K562 (cell line): ENCODE results near the gene RTCA. TPM values are rescaled to one million over a fixed set of nuclear protein-coding genes. Genes with fewer than 3 reads are reported as not detected.
"Not testable (repeated sequence)": the region's sequence is repeated elsewhere in the genome, so short reads cannot be mapped to it uniquely, and the experiment has no call there.

ENCODE experiments used
- ATAC-seq: fragments of 200-7000 bp; cut with Tn5 transposase; 3 replicates; pipeline ENCODE4 v1.9.1; 2020; ENCODE audit warnings: moderate library complexity
- BruUV-seq: library from RNA; stranded (reverse); fragments of 400-500 nt; replicated peaks from 2 replicates; lab custom pipeline; 2021; lab: Mats Ljungman, UMichigan
- CTCF ChIA-PET: fragments of 300-600 bp; formaldehyde crosslinking; extraction: SDS; loops from one replicate; lab custom pipeline; 2021; ENCODE audit warnings: low intra/inter-chr PET ratio; lab: Yijun Ruan, JAX
- POLR2A ChIA-PET: fragments of 300-600, 350-650 bp; sonication (Branson Sonifier 250); formaldehyde crosslinking; extraction: SDS; loops from one replicate; lab custom pipeline; 2021; ENCODE audit warnings: antibody characterized with exemption, inconsistent platforms; lab: Yijun Ruan, JAX
- DNase-seq, 4 experiments: peaks; one replicate each; pipeline versions ENCODE4 v3.0.0 to v3.0.0-alpha.2; 2011 to 2018; ENCODE audit warnings: low spot score in 3 of 4, mixed read lengths in 3 of 4; ENCODE audit errors: extremely low read depth in 1 of 4
- FAIRE-seq: peaks from 2 replicates; lab custom pipeline; 2011; peaks lifted over from hg19 to GRCh38; lab: Jason Lieb, UNC
- H2AFZ ChIP-seq: 2 replicates; pipeline ENCODE4 v1.6.0; 2011; ENCODE audit warnings: low read depth, low read length, control low read depth, inconsistent platforms
- H3K27ac ChIP-seq: fragments of 200-600 bp; 3 replicates; pipeline ENCODE4 v1.8.0; 2011; ENCODE audit warnings: low read depth, mild to moderate bottlenecking, control low read depth, inconsistent platforms, low read length, moderate library complexity, mixed read lengths; ENCODE audit errors: extremely low read depth
- H3K27me3 ChIP-seq, 2 experiments: fragments of 300-600 bp in 1 of 2; 2 replicates in 1 of 2; 3 replicates in 1 of 2; pipeline versions ENCODE4 v1.6.0 to v1.8.0; 2011; ENCODE audit warnings: inconsistent platforms in 2 of 2, low read length in 2 of 2, mild to moderate bottlenecking in 1 of 2, mixed read lengths in 1 of 2, moderate library complexity in 1 of 2; ENCODE audit not compliant: control insufficient read depth in 2 of 2, insufficient read depth in 2 of 2
- H3K36me3 ChIP-seq: fragments of 300-600 bp; 3 replicates; pipeline ENCODE4 v1.8.0; 2011; ENCODE audit warnings: mild to moderate bottlenecking, low read length, inconsistent platforms; ENCODE audit not compliant: control insufficient read depth, insufficient read depth
- H3K4me1 ChIP-seq, 2 experiments: fragments of 200-600 bp in 1 of 2; replicated peaks in 1 of 2; 2 replicates in 1 of 2; 3 replicates in 1 of 2; pipeline versions ENCODE4 v1.5.1 to v1.8.0; 2011; ENCODE audit warnings: inconsistent platforms in 2 of 2, low read length in 2 of 2, mild to moderate bottlenecking in 1 of 2, mixed read lengths in 1 of 2, moderate library complexity in 1 of 2; ENCODE audit not compliant: control insufficient read depth in 2 of 2, insufficient read depth in 2 of 2
- H3K4me2 ChIP-seq: 2 replicates; pipeline ENCODE4 v1.6.1; 2011; ENCODE audit warnings: low read length, control low read depth, inconsistent platforms, mixed read lengths; ENCODE audit not compliant: insufficient read depth
- H3K4me3 ChIP-seq: fragments of 200-600 bp; sonication (generic), shearing (Covaris generic); 2 replicates; pipeline ENCODE4 v1.5.1; 2016; ENCODE audit warnings: control low read depth, inconsistent platforms
- H3K79me2 ChIP-seq: fragments of 200-600 bp; 3 replicates; pipeline ENCODE4 v1.8.0; 2011; ENCODE audit warnings: low read length, inconsistent platforms; ENCODE audit not compliant: control insufficient read depth, insufficient read depth
- H3K9ac ChIP-seq, 2 experiments: 2 replicates each; pipeline versions ENCODE4 v1.6.0 to v1.6.1; 2011; ENCODE audit warnings: low read depth in 2 of 2, low read length in 2 of 2, control low read depth in 1 of 2, inconsistent platforms in 1 of 2, mild to moderate bottlenecking in 1 of 2, mixed read lengths in 1 of 2; ENCODE audit not compliant: insufficient read depth in 1 of 2
- H3K9me1 ChIP-seq: one replicate; pipeline ENCODE4 v1.6.0; 2011; ENCODE audit warnings: inconsistent platforms, mild to moderate bottlenecking, low read length, moderate library complexity; ENCODE audit not compliant: control insufficient read depth, insufficient read depth
- H3K9me3 ChIP-seq: replicated peaks from 2 replicates; pipeline ENCODE4 v1.5.1; 2011; ENCODE audit warnings: low read depth, low read length, inconsistent platforms; ENCODE audit not compliant: control insufficient read depth, insufficient read depth
- H4K20me1 ChIP-seq: replicated peaks from 2 replicates; pipeline ENCODE4 v1.6.1; 2011; ENCODE audit warnings: low read length, inconsistent platforms, mixed read lengths; ENCODE audit not compliant: control insufficient read depth, insufficient read depth
- ARNT ChIP-seq, 2 experiments: fragments of 450-650 bp; IDR thresholded peaks; 2 replicates each; pipeline ENCODE4 v1.6.1; 2016; ENCODE audit warnings: mild to moderate bottlenecking in 1 of 2
- BCOR ChIP-seq: fragments of 450-650 bp; IDR thresholded peaks from 2 replicates; pipeline ENCODE4 v1.6.1; 2016
- CCNT2 ChIP-seq: IDR thresholded peaks from 2 replicates; pipeline ENCODE4 v1.6.1; 2011; ENCODE audit warnings: borderline replicate concordance, low read depth, mild to moderate bottlenecking, moderate library complexity, mixed read lengths, low read length; ENCODE audit not compliant: insufficient read length; ENCODE audit errors: extremely low read depth
- KDM1A ChIP-seq, 2 experiments: fragments of 450-650 bp; IDR thresholded peaks; 2 replicates each; pipeline ENCODE4 v1.6.1; 2016; ENCODE audit warnings: mild to moderate bottlenecking in 2 of 2
- KLF16 ChIP-seq: IDR thresholded peaks from 2 replicates; pipeline ENCODE4 v1.6.1; 2016; ENCODE audit warnings: antibody characterized with exemption
- LCOR ChIP-seq: sonication (generic); formaldehyde crosslinking; IDR thresholded peaks from 2 replicates; pipeline ENCODE4 v1.8.0; 2022; ENCODE audit warnings: mild to moderate bottlenecking, missing genetic modification reagents
- MTA1 ChIP-seq: fragments of 450-650 bp; IDR thresholded peaks from 2 replicates; pipeline ENCODE4 v1.6.1; 2017; ENCODE audit warnings: borderline replicate concordance
- PHF8 ChIP-seq: fragments of 200-600 bp; sonication (generic); IDR thresholded peaks from 2 replicates; pipeline ENCODE4 v1.6.1; 2012; ENCODE audit warnings: mixed run types, mild to moderate bottlenecking, inconsistent platforms, low read length, moderate library complexity, borderline replicate concordance
- RB1 ChIP-seq: fragments of 450-650 bp; IDR thresholded peaks from 2 replicates; pipeline ENCODE4 v1.6.1; 2017; ENCODE audit warnings: low read depth, mild to moderate bottlenecking
- SREBF1 ChIP-seq: fragments of 150-350 bp; IDR thresholded peaks from 2 replicates; pipeline ENCODE4 v1.6.1; 2014; ENCODE audit warnings: antibody characterized with exemption, low read depth, low read length, borderline replicate concordance
- STAT5A ChIP-seq: IDR thresholded peaks from 2 replicates; pipeline ENCODE4 v1.6.1; 2012; ENCODE audit warnings: low read length, inconsistent platforms, borderline replicate concordance
- ZC3H8 ChIP-seq: fragments of 450-650 bp; IDR thresholded peaks from 2 replicates; pipeline ENCODE4 v1.6.1; 2017
- ZNF146 ChIP-seq: IDR thresholded peaks from one replicate; pipeline ENCODE4 v1.6.1; 2018; ENCODE audit warnings: missing compliant biosample characterization; ENCODE audit not compliant: unreplicated experiment
- ZNF184 ChIP-seq: sonication (generic); formaldehyde crosslinking; IDR thresholded peaks from 2 replicates; pipeline ENCODE4 v1.5.0; 2020; ENCODE audit warnings: missing genetic modification reagents
- ZNF239 ChIP-seq: fragments of 250-450 bp; sonication (Bioruptor Pico); IDR thresholded peaks from 2 replicates; pipeline ENCODE4 v1.4.0; 2020; ENCODE audit warnings: mild to moderate bottlenecking
- ZNF780A ChIP-seq: fragments of 250-450 bp; sonication (Bioruptor Pico); IDR thresholded peaks from 2 replicates; pipeline ENCODE4 v1.5.0; 2021; ENCODE audit warnings: mild to moderate bottlenecking
- WGBS: fragments of 100-300 bp; shearing (Covaris generic); methylation state at CpG from one replicate; pipeline ENCODE4 v1.1.6; 2016; ENCODE audit warnings: low coverage, mixed read lengths; ENCODE audit not compliant: insufficient coverage; ENCODE audit errors: missing lambda C conversion rate; 5-methylcytosine and 5-hydroxymethylcytosine counted together
- in situ Hi-C: fragments of 300-500 bp; cut with MboI; formaldehyde crosslinking; loops from 4 replicates; pipeline ENCODE4 v1.15.0; 2018; ENCODE audit warnings: inconsistent platforms, mixed read lengths
- intact Hi-C: fragments of 100-400 bp; cut with micrococcal nuclease; formaldehyde crosslinking; loops from 2 replicates; pipeline ENCODE4 v1.14.2; 2022
- polyA plus RNA-seq, 8 experiments: library from polyadenylated mRNA; depleted of rRNA in 4 of 8; stranded (reverse) in 5 of 8; unstranded in 3 of 8; fragments of >200 nt; fragmentation: Nextera tagmentation in 2 of 8; fragmentation: Illumina TruSeq in 1 of 8; extraction: Ambion mirVana in 2 of 8; extraction: Trizol in 1 of 8; gene quantifications; 2 replicates each; pipeline versions ENCODE4 v1.2.1 to v1.2.3, GENCODE V29; 2011 to 2014; ENCODE audit warnings: inconsistent platforms in 1 of 8, missing spikeins in 1 of 8
- total RNA-seq, 7 experiments: library from RNA; depleted of rRNA in 6 of 7; stranded (reverse); fragments of >200 nt in 6 of 7; fragmentation: Illumina TruSeq in 2 of 7; extraction: Trizol in 2 of 7; gene quantifications; 2 replicates each; pipeline versions ENCODE4 v1.2.1 to v1.2.3, GENCODE V29; 2011 to 2021; ENCODE audit warnings: low replicate concordance in 1 of 7
- TF ChIP-seq, protein P1 (sequence below): fragments of 150-350 bp; conservative IDR thresholded peaks from 2 replicates; pipeline ENCODE4 v1.6.1; 2014; ENCODE audit warnings: low read length

Gene RTCA
- total and polyA plus RNA-seq, 9 of the 15 experiments (the other 6 are each of a cell fraction or from before 2014, with no cell fraction given), result 11.6 to 57.2 (median 43.2) TPM

DNA sequence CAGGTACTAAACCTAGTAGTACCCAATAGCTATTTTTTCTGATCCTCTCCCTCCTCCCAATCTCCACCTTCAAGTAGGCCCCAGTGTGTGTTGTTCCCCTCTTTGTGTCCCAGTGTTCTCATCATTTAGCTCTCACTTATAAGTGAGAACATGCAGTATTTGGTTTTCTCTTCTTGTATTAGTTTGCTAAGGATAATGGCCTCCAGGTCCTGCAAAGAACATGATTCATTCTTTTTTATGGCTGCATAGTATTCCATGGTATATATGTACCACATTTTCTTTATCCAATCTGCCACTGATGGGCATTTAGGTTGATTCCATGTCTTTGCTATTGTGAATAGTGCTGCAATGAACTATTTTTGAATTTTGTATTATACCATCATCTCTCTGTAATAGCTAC, 31.0 kb downstream of the RTCA start:
- H3K4me3 ChIP-seq, intact Hi-C loops, H3K9ac ChIP-seq, H3K27me3 ChIP-seq, in situ Hi-C loops, H2AFZ ChIP-seq, H3K9me3 ChIP-seq, H3K27ac ChIP-seq, H4K20me1 ChIP-seq, H3K4me1 ChIP-seq, BruUV-seq, H3K79me2 ChIP-seq, ATAC-seq, H3K9me1 ChIP-seq, FAIRE-seq, DNase-seq, CTCF ChIA-PET, H3K4me2 ChIP-seq: not testable (repeated sequence)
- POLR2A ChIA-PET, result interaction anchor here (0.7 to 2.2 kb wide), 3 partner anchors 10 to 341 kb away, joined by 3 to 5 read pairs (median 4); no protein-coding TSS in a partner anchor
- TF ChIP-seq BCOR (peak; percentile 44; the same call in 1 of the 2 replicates), ZNF146 (peak; percentile 95), KDM1A (IDR thresholded peaks at IDR 0.05) (peak in 1 of 2 experiments; percentile 38; a peak in 1 of 4 replicates)
- H3K36me3 ChIP-seq, result peaks cover 15% of the 10 kb centered on the region; the same call in 2 of the 3 replicates

DNA sequence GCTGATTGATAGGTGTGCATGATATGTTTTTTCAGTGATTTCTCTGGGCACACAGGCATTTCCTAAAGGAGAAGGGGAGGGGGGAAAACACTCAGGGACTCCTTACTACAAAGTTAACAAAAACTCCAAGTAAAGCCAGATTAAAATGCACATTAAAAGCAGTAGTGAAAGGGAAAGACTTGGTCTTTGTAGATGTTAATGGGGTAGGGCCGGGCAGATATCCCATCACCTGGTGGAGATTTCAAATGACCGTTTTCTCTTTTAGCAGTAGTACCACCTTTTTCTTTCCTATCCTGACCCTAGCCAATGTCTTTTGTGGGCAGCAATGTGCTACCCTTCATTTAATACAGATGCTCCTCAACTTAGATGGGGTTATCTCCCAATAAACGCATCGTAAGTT, 32.5 kb downstream of the RTCA start:
- intact Hi-C loops (no loop called here), in situ Hi-C loops (no loop called here)
- Histone ChIP-seq H3K27ac (no peak overlapping the region), H3K4me3 (no peak overlapping the region), H3K9me1 (no peaks in the 10 kb centered on the region), H3K9me3 (no peaks in the 10 kb centered on the region), H3K36me3 (0 out of 3 replicates have a peak, but pooled peaks cover 2% of the 10 kb centered on the region), H3K27me3 (no peaks in the 10 kb centered on the region), H3K4me2 (no peak overlapping the region), H4K20me1 (no peaks in the 10 kb centered on the region), H3K9ac (no peak overlapping the region), H2AFZ (no peak overlapping the region), H3K79me2 (no peaks in the 10 kb centered on the region), H3K4me1 (no peaks in the 10 kb centered on the region; a peak in 1 of 5 replicates)
- FAIRE-seq (no peak), ATAC-seq (no peak), DNase-seq (no peak)
- CTCF ChIA-PET, result no interaction called here
- POLR2A ChIA-PET, result interaction anchor here (0.6 to 2.5 kb wide), 7 partner anchors 9 to 139 kb away, joined by 3 to 10 read pairs (median 3); partner anchors contain the start of gene DBT
- no TSS peak for BruUV-seq
- WGBS, result 87% methylated on average over 4 of the region's 4 CpGs
- TF ChIP-seq CCNT2, result no peak
- TF ChIP-seq PHF8, result no peak
- TF ChIP-seq SREBF1, result no peak
- TF ChIP-seq, protein P1, sequence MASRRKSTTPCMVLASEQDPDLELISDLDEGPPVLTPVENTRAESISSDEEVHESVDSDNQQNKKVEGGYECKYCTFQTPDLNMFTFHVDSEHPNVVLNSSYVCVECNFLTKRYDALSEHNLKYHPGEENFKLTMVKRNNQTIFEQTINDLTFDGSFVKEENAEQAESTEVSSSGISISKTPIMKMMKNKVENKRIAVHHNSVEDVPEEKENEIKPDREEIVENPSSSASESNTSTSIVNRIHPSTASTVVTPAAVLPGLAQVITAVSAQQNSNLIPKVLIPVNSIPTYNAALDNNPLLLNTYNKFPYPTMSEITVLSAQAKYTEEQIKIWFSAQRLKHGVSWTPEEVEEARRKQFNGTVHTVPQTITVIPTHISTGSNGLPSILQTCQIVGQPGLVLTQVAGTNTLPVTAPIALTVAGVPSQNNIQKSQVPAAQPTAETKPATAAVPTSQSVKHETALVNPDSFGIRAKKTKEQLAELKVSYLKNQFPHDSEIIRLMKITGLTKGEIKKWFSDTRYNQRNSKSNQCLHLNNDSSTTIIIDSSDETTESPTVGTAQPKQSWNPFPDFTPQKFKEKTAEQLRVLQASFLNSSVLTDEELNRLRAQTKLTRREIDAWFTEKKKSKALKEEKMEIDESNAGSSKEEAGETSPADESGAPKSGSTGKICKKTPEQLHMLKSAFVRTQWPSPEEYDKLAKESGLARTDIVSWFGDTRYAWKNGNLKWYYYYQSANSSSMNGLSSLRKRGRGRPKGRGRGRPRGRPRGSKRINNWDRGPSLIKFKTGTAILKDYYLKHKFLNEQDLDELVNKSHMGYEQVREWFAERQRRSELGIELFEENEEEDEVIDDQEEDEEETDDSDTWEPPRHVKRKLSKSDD, result no peak
- TF ChIP-seq ZNF780A (CRISPR knock-in tag), result no peak
- no peak for TF ChIP-seq LCOR (CRISPR knock-in tag)
- no peak for TF ChIP-seq ARNT (IDR thresholded peaks at IDR 0.05)
- TF ChIP-seq ZC3H8, result no peak
- TF ChIP-seq RB1, result no peak
- no peak for TF ChIP-seq KLF16
- no peak for TF ChIP-seq ZNF184 (CRISPR knock-in tag)
- TF ChIP-seq ZNF239, result no peak
- TF ChIP-seq STAT5A, result no peak
- TF ChIP-seq MTA1, result no peak
